H1 (cell line): ENCODE measurements around the gene RBP5. TPM values are rescaled to one million over a fixed set of nuclear protein-coding genes. Genes with fewer than 3 reads are reported as not detected.

Experiments used
- CTCF ChIA-PET: fragments of 300-600 bp; sonication (Branson Sonifier 250); formaldehyde crosslinking; loops from one replicate; lab custom pipeline; 2021; ENCODE audit not compliant: partially characterized antibody; lab: Charles Lee
- POLR2A ChIA-PET: fragments of 300-600 bp; sonication (Branson Sonifier 250); formaldehyde crosslinking; loops from one replicate; lab custom pipeline; 2021; ENCODE audit warnings: inconsistent platforms; ENCODE audit not compliant: partially characterized antibody; lab: Charles Lee
- DNase-seq, 2 experiments: peaks; one replicate each; pipeline versions ENCODE4 v3.0.0 to v3.0.0-alpha.2; 2010 to 2022; ENCODE audit warnings: low spot score in 2 of 2, low read depth in 1 of 2, mixed read lengths in 1 of 2
- FAIRE-seq: peaks from 2 replicates; lab custom pipeline; 2011; peaks lifted over from hg19 to GRCh38; lab: Jason Lieb, UNC
- H2AFZ ChIP-seq: 2 replicates; pipeline ENCODE4 v1.8.1; 2012; ENCODE audit warnings: low read length, inconsistent platforms
- H2AK5ac ChIP-seq: 2 replicates; pipeline ENCODE4 v1.6.1; 2013; ENCODE audit warnings: low read depth, low read length
- H2BK120ac ChIP-seq: replicated peaks from 2 replicates; pipeline ENCODE3; 2013; ENCODE audit warnings: low read depth, low read length, inconsistent platforms
- H2BK12ac ChIP-seq: 2 replicates; pipeline ENCODE4 v1.6.1; 2013; ENCODE audit warnings: low read depth, low read length
- H2BK15ac ChIP-seq: 2 replicates; pipeline ENCODE4 v1.6.1; 2013; ENCODE audit warnings: low read length
- H2BK20ac ChIP-seq: 2 replicates; pipeline ENCODE4 v1.6.1; 2013; ENCODE audit warnings: low read length
- H2BK5ac ChIP-seq: 2 replicates; pipeline ENCODE4 v1.6.1; 2013; ENCODE audit warnings: low read depth, low read length
- H3K14ac ChIP-seq: 2 replicates; pipeline ENCODE4 v1.6.1; 2013; ENCODE audit warnings: inconsistent platforms; ENCODE audit not compliant: insufficient read length
- H3K18ac ChIP-seq: 2 replicates; pipeline ENCODE4 v1.6.1; 2013; ENCODE audit warnings: low read length; ENCODE audit errors: extremely low read depth
- H3K23ac ChIP-seq: 2 replicates; pipeline ENCODE4 v1.6.1; 2013; ENCODE audit warnings: inconsistent platforms; ENCODE audit not compliant: insufficient read length
- H3K23me2 ChIP-seq: 2 replicates; pipeline ENCODE4 v1.6.1; 2013; ENCODE audit warnings: low read depth, low read length
- H3K27ac ChIP-seq: 2 replicates; pipeline ENCODE4 v1.6.1; 2011; ENCODE audit warnings: low read depth, low read length, inconsistent platforms
- H3K27me3 ChIP-seq, 4 experiments: replicated peaks in 1 of 4; 1 replicate in 1 of 4; 2 replicates in 3 of 4; pipeline versions ENCODE4 v1.6.1 to v1.8.1; 2011 to 2013; ENCODE audit warnings: low read length in 3 of 4, mild to moderate bottlenecking in 3 of 4, inconsistent platforms in 2 of 4, mixed read lengths in 2 of 4, moderate library complexity in 1 of 4; ENCODE audit not compliant: control insufficient read depth in 3 of 4, insufficient read depth in 3 of 4; ENCODE audit errors: extremely low read depth in 1 of 4
- H3K36me3 ChIP-seq, 4 experiments: 2 replicates each; pipeline versions ENCODE4 v1.6.1 to v1.8.1; 2011 to 2013; ENCODE audit warnings: mild to moderate bottlenecking in 4 of 4, low read length in 3 of 4, moderate library complexity in 2 of 4, control low read depth in 1 of 4, inconsistent platforms in 1 of 4; ENCODE audit not compliant: insufficient read depth in 4 of 4, control insufficient read depth in 2 of 4
- H3K4ac ChIP-seq: replicated peaks from 2 replicates; pipeline ENCODE3; 2013; ENCODE audit warnings: low read length, low read depth, mixed read lengths, inconsistent platforms; ENCODE audit not compliant: insufficient read length
- H3K4me1 ChIP-seq, 4 experiments: replicated peaks in 1 of 4; 1 replicate in 1 of 4; 2 replicates in 3 of 4; pipeline versions ENCODE4 v1.6.1 to v1.8.1; 2011 to 2013; ENCODE audit warnings: low read length in 3 of 4, inconsistent platforms in 2 of 4, mixed read lengths in 1 of 4; ENCODE audit not compliant: insufficient read depth in 4 of 4, control insufficient read depth in 3 of 4
- H3K4me2 ChIP-seq, 2 experiments: 2 replicates each; pipeline versions ENCODE4 v1.6.1 to v1.8.1; 2011 to 2013; ENCODE audit warnings: low read depth in 2 of 2, low read length in 2 of 2, control low read depth in 1 of 2, inconsistent platforms in 1 of 2, mild to moderate bottlenecking in 1 of 2; ENCODE audit not compliant: insufficient read depth in 1 of 2
- H3K4me3 ChIP-seq, 4 experiments: fragments of 200-600, 300-600 bp in 1 of 4; sonication (generic), shearing (Covaris generic), sonication (Bioruptor Twin) in 1 of 4; 2 replicates each; pipeline versions ENCODE4 v1.5.1 to v1.8.1; 2011 to 2016; ENCODE audit warnings: low read length in 4 of 4, low read depth in 3 of 4, control low read depth in 2 of 4, inconsistent platforms in 2 of 4, mild to moderate bottlenecking in 2 of 4, mixed read lengths in 1 of 4, moderate library complexity in 1 of 4; ENCODE audit not compliant: insufficient read depth in 2 of 4; ENCODE audit errors: extremely low read depth in 1 of 4
- H3K56ac ChIP-seq: replicated peaks from 2 replicates; pipeline ENCODE3; 2013; ENCODE audit warnings: low read depth, mild to moderate bottlenecking, mixed read lengths, low read length, inconsistent platforms; ENCODE audit not compliant: insufficient read length
- H3K79me1 ChIP-seq: 2 replicates; pipeline ENCODE4 v1.6.1; 2013; ENCODE audit warnings: low read depth, low read length, control low read depth
- H3K79me2 ChIP-seq, 2 experiments: 2 replicates each; pipeline versions ENCODE4 v1.6.1 to v1.8.1; 2012 to 2013; ENCODE audit warnings: low read length in 2 of 2, mild to moderate bottlenecking in 2 of 2, inconsistent platforms in 1 of 2; ENCODE audit not compliant: insufficient read depth in 2 of 2, control insufficient read depth in 1 of 2
- H3K9ac ChIP-seq, 4 experiments: replicated peaks in 1 of 4; 1 replicate in 1 of 4; 2 replicates in 3 of 4; pipeline versions ENCODE4 v1.6.1 to v1.8.1; 2011 to 2013; ENCODE audit warnings: low read depth in 3 of 4, low read length in 3 of 4, control low read depth in 2 of 4, mild to moderate bottlenecking in 2 of 4, moderate library complexity in 2 of 4, inconsistent platforms in 1 of 4; ENCODE audit errors: extremely low read depth in 1 of 4
- H3K9me3 ChIP-seq, 2 experiments: 2 replicates each; pipeline versions ENCODE4 v1.6.1 to v1.8.1; 2012 to 2013; ENCODE audit warnings: mild to moderate bottlenecking in 2 of 2, moderate library complexity in 2 of 2, control low read depth in 1 of 2, inconsistent platforms in 1 of 2, low read depth in 1 of 2, low read length in 1 of 2, mixed read lengths in 1 of 2; ENCODE audit not compliant: insufficient read depth in 2 of 2
- H4K20me1 ChIP-seq, 2 experiments: replicated peaks in 1 of 2; 2 replicates each; pipeline versions ENCODE3 to v1.8.1; 2011 to 2013; ENCODE audit warnings: inconsistent platforms in 2 of 2, low read length in 2 of 2, mild to moderate bottlenecking in 1 of 2; ENCODE audit not compliant: insufficient read depth in 2 of 2, control insufficient read depth in 1 of 2
- H4K5ac ChIP-seq: 2 replicates; pipeline ENCODE4 v1.6.1; 2013; ENCODE audit warnings: low read length, low read depth, mixed read lengths, inconsistent platforms; ENCODE audit not compliant: insufficient read length
- H4K8ac ChIP-seq: 2 replicates; pipeline ENCODE4 v1.8.0; 2013; ENCODE audit warnings: mild to moderate bottlenecking, moderate library complexity, low read length, inconsistent platforms; ENCODE audit not compliant: insufficient read depth; ENCODE audit errors: extremely low read depth
- H4K91ac ChIP-seq: replicated peaks from 2 replicates; pipeline ENCODE3; 2013; ENCODE audit warnings: low read length, mixed read lengths, inconsistent platforms; ENCODE audit not compliant: insufficient read length
- CTCF ChIP-seq, 3 experiments: IDR thresholded peaks; 1 replicate in 2 of 3; 2 replicates in 1 of 3; pipeline versions ENCODE4 v1.5.1 to v1.6.1; 2011; ENCODE audit warnings: low read length in 3 of 3, mild to moderate bottlenecking in 3 of 3, inconsistent platforms in 2 of 3, low read depth in 1 of 3, moderate library complexity in 1 of 3; ENCODE audit not compliant: insufficient read depth in 1 of 3; ENCODE audit errors: control extremely low read depth in 1 of 3
- E2F6 ChIP-seq: IDR thresholded peaks from 2 replicates; pipeline ENCODE4 v1.6.1; 2012; ENCODE audit warnings: inconsistent platforms
- KDM4A ChIP-seq: IDR thresholded peaks from one replicate; pipeline ENCODE4 v1.7.1; 2012; ENCODE audit warnings: low read depth, mild to moderate bottlenecking, moderate library complexity, low read length, inconsistent platforms; ENCODE audit not compliant: severe bottlenecking
- NRF1 ChIP-seq: IDR thresholded peaks from 2 replicates; pipeline ENCODE4 v1.6.1; 2011; ENCODE audit warnings: mild to moderate bottlenecking, low read depth, low read length, improper control_type of control experiment
- POLR2AphosphoS5 ChIP-seq: IDR thresholded peaks from 2 replicates; pipeline ENCODE4 v1.6.1; 2011; ENCODE audit warnings: low read depth, low read length
- TBP ChIP-seq: IDR thresholded peaks from 2 replicates; pipeline ENCODE4 v1.6.1; 2011; ENCODE audit warnings: low read depth, low read length, improper control_type of control experiment
- USF2 ChIP-seq: IDR thresholded peaks from 2 replicates; pipeline ENCODE4 v1.6.1; 2011; ENCODE audit warnings: low read length, improper control_type of control experiment
- WGBS, 2 experiments: shearing (Covaris generic) in 1 of 2; methylation state at CpG; one replicate each; pipeline versions ENCODE4 v1.1.6 to v1.1.7; 2013 to 2015; ENCODE audit warnings: low lambda C conversion rate in 2 of 2, mixed read lengths in 2 of 2, inconsistent platforms in 1 of 2, low coverage in 1 of 2, missing lambda C conversion rate in 1 of 2; ENCODE audit not compliant: insufficient replicate concordance in 2 of 2, insufficient coverage in 1 of 2, insufficient read length in 1 of 2; ENCODE audit errors: extremely low coverage in 1 of 2, missing lambda C conversion rate in 1 of 2; 5-methylcytosine and 5-hydroxymethylcytosine counted together
- polyA plus RNA-seq, 7 experiments: library from polyadenylated mRNA; depleted of rRNA in 3 of 7; stranded (reverse) in 5 of 7; unstranded in 2 of 7; fragments of >200 nt in 5 of 7; fragments of 200-250 nt in 2 of 7; gene quantifications; 1 replicate in 5 of 7; 2 replicates in 1 of 7; 4 replicates in 1 of 7; pipeline versions ENCODE4 v1.2.1 to v1.2.3, GENCODE V29; 2011 to 2013; ENCODE audit warnings: missing spikeins in 2 of 7, mixed read lengths in 2 of 7
- total RNA-seq: library from RNA; stranded (reverse); fragmentation: NEBNext Ultra II Directional; extraction: Animal tissue kit (Norgen Biotek cat#: 25700); gene quantifications from 2 replicates; pipeline ENCODE4 v1.2.1, GENCODE V29; 2021

Gene RBP5
- total and polyA plus RNA-seq, 2 of the 8 experiments (the other 6 are each of a cell fraction or from before 2014, with no cell fraction given) = 1.2 to 1.9 TPM

- CTCF ChIA-PET = interaction anchor here (1.1 to 10.0 kb wide), 4 partner anchors 9 to 287 kb away, joined by 3 to 151 read pairs (median 4); partner anchors contain the start of gene C1S
- Histone ChIP-seq H4K5ac (no peak overlapping the region), H2AFZ (no peak overlapping the region), H3K14ac (no peak overlapping the region), H3K56ac (no peak overlapping the region), H2BK5ac (no peak overlapping the region), H3K36me3 (no peaks in the 10 kb centered on the region; a peak in 3 of 8 replicates), H3K4ac (no peak overlapping the region), H3K23me2 (no peaks in the 10 kb centered on the region; the same call in 1 of the 2 replicates), H3K9ac (no peak overlapping the region), H2BK20ac (no peak overlapping the region), H3K23ac (no peak overlapping the region), H3K27ac (no peak overlapping the region), H4K8ac (no peak overlapping the region), H2BK12ac (no peak overlapping the region), H3K27me3 (no peaks in the 10 kb centered on the region)
- no peak for DNase-seq
- WGBS, 2 experiments = 92% methylated on average over 23 of the region's 24 CpGs; no CpG with 5 or more reads in 1 of the 2 experiments
- no peak for TF ChIP-seq NRF1
- no peak for TF ChIP-seq CTCF (IDR thresholded peaks at IDR 0.05; ENCODE audit: control extremely low read depth in 1 of 3, insufficient read depth in 1 of 3, low read depth in 1 of 3, low read length in 3 of 3)
- TF ChIP-seq USF2 = no peak
- no peak for TF ChIP-seq POLR2AphosphoS5
- TF ChIP-seq TBP = no peak
- no peak for TF ChIP-seq KDM4A
- TF ChIP-seq E2F6 = no peak
- TF ChIP-seq, all 59 proteins: peak for 0
- Histone ChIP-seq H3K79me1 (no peaks in the 10 kb centered on the region; the same call in 1 of the 2 replicates), H3K4me2 (no peak overlapping the region), H2BK15ac (no peak overlapping the region), H3K9me3 (no peaks in the 10 kb centered on the region), H3K4me1 (no peaks in the 10 kb centered on the region), H3K18ac (no peak overlapping the region), H3K79me2 (no peaks in the 10 kb centered on the region), H2BK120ac (no peak overlapping the region), H4K20me1 (no peaks in the 10 kb centered on the region), H3K4me3 (no peak overlapping the region), H2AK5ac (no peak overlapping the region), H4K91ac (no peak overlapping the region)
- POLR2A ChIA-PET = no interaction called here
- FAIRE-seq = no peak
Measured at GRCh38 chr12:7156259-7157197, 27.8 kb upstream of the RBP5 start.
